ENCODE results near the gene PREX1. TPM values are rescaled to one million over a fixed set of nuclear protein-coding genes. Genes with fewer than 3 reads are reported as not detected.

Gene PREX1
- polyA plus RNA-seq, 1 of the 3 experiments (the other 2 are of a cell fraction): 5.3 TPM

DNA sequence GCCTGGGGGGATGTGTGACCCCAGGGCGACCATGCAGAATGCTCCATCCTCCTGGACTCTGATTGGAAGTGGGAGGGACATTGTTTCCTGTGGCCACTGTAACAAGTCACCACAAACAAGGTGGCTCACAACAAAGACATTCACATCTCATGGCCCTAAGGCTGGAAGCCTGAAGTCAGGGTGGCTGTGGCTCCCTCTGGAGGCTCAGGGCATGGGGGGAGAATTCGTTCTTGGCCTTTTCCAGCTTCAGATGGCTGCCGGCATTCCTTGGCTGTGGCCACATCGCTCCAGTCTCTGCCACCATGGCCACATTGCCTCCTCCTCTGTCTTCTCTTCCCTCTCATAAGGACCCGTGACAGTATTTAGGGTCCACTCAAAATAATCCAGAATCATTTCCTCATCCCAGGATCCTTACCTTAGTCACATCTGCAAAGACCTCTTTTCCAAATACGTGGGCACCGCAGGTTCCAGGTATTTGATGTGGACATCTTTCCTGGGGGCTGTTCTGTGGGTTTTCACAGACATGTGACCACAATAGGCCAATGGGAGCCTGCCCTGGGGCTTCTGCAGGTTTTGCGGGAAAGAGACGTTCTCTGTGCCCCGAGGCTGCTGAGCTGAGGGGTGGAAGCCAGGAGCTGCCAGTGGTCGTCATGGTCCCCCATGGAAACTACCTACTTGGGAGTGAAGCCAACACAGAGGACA lies 249.3 kb downstream of the PREX1 start (continued):
- TF ChIP-seq, protein P1, sequence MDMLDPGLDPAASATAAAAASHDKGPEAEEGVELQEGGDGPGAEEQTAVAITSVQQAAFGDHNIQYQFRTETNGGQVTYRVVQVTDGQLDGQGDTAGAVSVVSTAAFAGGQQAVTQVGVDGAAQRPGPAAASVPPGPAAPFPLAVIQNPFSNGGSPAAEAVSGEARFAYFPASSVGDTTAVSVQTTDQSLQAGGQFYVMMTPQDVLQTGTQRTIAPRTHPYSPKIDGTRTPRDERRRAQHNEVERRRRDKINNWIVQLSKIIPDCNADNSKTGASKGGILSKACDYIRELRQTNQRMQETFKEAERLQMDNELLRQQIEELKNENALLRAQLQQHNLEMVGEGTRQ (IDR thresholded peaks at IDR 0.05; ENCODE audit: borderline replicate concordance, low read depth, low read length): no peak
- TF ChIP-seq TAF1 (IDR thresholded peaks at IDR 0.05; ENCODE audit: borderline replicate concordance, low read depth, low read length): no peak

DNA sequence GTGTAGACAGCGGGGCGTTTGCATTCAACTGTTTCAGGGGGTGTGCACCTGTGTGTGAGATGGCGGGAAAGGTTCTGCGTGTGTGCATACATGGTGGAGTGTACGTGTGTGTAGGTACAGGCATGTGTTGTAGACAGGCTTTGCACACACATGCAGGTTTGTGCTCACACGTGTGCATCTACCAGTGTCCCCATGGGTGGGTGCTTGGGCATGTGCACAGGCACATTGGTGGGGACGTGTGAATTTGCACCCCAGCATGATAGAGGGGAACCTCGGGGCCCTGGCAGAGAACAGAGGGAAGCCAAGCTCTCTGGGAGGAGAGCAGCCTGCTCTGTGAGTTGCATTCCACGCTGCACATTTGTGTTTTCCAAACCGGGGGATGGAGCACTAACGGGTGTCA lies 250.2 kb downstream of the PREX1 start:
- 53% methylated on average over 11 of the region's 11 CpGs for WGBS (ENCODE audit: low lambda C conversion rate)
- no peaks in the 10 kb centered on the region; a peak in 1 of 4 replicates for H3K4me1 ChIP-seq (ENCODE audit: control insufficient read depth in 1 of 2, insufficient read depth in 2 of 2, low read depth in 1 of 2, low read length in 1 of 2)
- H3K4me2 ChIP-seq: no peak overlapping the region
- H3K79me2 ChIP-seq (ENCODE audit: insufficient read depth): no peaks in the 10 kb centered on the region
- H3K9me3 ChIP-seq: no peaks in the 10 kb centered on the region
- no peak overlapping the region for H3K27ac ChIP-seq (ENCODE audit: low read depth in 2 of 2, low read length in 1 of 2)
- no peaks in the 10 kb centered on the region for H3K9me2 ChIP-seq
- DNase-seq: no peak
- TF ChIP-seq FOXJ3 (CRISPR knock-in tag; IDR thresholded peaks at IDR 0.05): no peak
- TF ChIP-seq, protein P2, sequence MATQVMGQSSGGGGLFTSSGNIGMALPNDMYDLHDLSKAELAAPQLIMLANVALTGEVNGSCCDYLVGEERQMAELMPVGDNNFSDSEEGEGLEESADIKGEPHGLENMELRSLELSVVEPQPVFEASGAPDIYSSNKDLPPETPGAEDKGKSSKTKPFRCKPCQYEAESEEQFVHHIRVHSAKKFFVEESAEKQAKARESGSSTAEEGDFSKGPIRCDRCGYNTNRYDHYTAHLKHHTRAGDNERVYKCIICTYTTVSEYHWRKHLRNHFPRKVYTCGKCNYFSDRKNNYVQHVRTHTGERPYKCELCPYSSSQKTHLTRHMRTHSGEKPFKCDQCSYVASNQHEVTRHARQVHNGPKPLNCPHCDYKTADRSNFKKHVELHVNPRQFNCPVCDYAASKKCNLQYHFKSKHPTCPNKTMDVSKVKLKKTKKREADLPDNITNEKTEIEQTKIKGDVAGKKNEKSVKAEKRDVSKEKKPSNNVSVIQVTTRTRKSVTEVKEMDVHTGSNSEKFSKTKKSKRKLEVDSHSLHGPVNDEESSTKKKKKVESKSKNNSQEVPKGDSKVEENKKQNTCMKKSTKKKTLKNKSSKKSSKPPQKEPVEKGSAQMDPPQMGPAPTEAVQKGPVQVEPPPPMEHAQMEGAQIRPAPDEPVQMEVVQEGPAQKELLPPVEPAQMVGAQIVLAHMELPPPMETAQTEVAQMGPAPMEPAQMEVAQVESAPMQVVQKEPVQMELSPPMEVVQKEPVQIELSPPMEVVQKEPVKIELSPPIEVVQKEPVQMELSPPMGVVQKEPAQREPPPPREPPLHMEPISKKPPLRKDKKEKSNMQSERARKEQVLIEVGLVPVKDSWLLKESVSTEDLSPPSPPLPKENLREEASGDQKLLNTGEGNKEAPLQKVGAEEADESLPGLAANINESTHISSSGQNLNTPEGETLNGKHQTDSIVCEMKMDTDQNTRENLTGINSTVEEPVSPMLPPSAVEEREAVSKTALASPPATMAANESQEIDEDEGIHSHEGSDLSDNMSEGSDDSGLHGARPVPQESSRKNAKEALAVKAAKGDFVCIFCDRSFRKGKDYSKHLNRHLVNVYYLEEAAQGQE (IDR thresholded peaks at IDR 0.05; ENCODE audit: low read depth, low read length): no peak
- TF ChIP-seq RCOR1 (IDR thresholded peaks at IDR 0.05; ENCODE audit: low read length): no peak
- TF ChIP-seq RFX5 (IDR thresholded peaks at IDR 0.05; ENCODE audit: low read length): no peak
- no peak overlapping the region for H3K4me3 ChIP-seq (ENCODE audit: low read depth in 2 of 2, low read length in 1 of 2)
- H2AFZ ChIP-seq (ENCODE audit: low read depth): no peak overlapping the region
- H3F3A ChIP-seq (replicated peaks; ENCODE audit: insufficient read depth): no peaks in the 10 kb centered on the region
- H3K27me3 ChIP-seq (ENCODE audit: insufficient read depth): peaks cover 5% of the 10 kb centered on the region; the same call in 1 of the 2 replicates
- H3K36me3 ChIP-seq (replicated peaks in 1 of 2; ENCODE audit: control insufficient read depth in 1 of 2, insufficient read depth in 2 of 2, low read length in 1 of 2): no peaks in the 10 kb centered on the region
- CTCF ChIA-PET: no interaction called here
- no peak overlapping the region for H3K9ac ChIP-seq
- POLR2A ChIA-PET: no interaction called here
- H4K20me1 ChIP-seq (ENCODE audit: insufficient read depth): no peaks in the 10 kb centered on the region

DNA sequence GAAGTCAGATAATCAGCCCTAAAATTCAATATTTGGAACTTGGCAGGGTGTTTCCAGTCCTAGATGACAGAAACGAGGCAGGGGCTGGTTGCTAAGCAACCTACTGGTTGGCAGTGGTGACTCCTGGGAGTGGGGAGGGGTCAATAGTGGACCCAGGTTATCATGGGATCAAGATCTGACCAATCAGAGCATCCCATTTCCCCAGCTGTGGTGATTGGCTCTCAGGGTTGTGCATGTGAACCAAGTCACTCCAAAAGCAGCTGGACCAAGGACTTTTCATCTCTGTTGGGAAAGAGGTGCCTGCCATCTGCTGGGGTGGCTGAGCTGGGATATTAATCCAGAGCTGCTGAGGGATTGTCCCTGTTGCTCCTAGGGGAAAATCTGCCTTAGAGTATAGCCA lies 253.4 kb downstream of the PREX1 start:
- Histone ChIP-seq H3K4me1 (ENCODE audit: control insufficient read depth in 1 of 2, insufficient read depth in 2 of 2, low read depth in 1 of 2, low read length in 1 of 2) (no peaks in the 10 kb centered on the region; a peak in 1 of 4 replicates), H3F3A (replicated peaks; ENCODE audit: insufficient read depth) (no peaks in the 10 kb centered on the region), H2AFZ (ENCODE audit: low read depth) (no peak overlapping the region), H3K9me2 (no peaks in the 10 kb centered on the region), H3K4me2 (no peak overlapping the region), H3K27ac (ENCODE audit: low read depth in 2 of 2, low read length in 1 of 2) (no peak overlapping the region), H3K9ac (no peak overlapping the region), H3K9me3 (no peaks in the 10 kb centered on the region), H4K20me1 (ENCODE audit: insufficient read depth) (no peaks in the 10 kb centered on the region), H3K27me3 (ENCODE audit: insufficient read depth) (no peaks in the 10 kb centered on the region), H3K36me3 (replicated peaks in 1 of 2; ENCODE audit: control insufficient read depth in 1 of 2, insufficient read depth in 2 of 2, low read length in 1 of 2) (no peaks in the 10 kb centered on the region), H3K4me3 (ENCODE audit: low read depth in 2 of 2, low read length in 1 of 2) (no peak overlapping the region), H3K79me2 (ENCODE audit: insufficient read depth) (no peaks in the 10 kb centered on the region)
- CTCF ChIA-PET: interaction anchor here (1.0 to 3.0 kb wide), 4 partner anchors 8 to 790 kb away, joined by 3 to 9 read pairs (median 4); no protein-coding TSS in a partner anchor
- DNase-seq: peak; percentile 63
- WGBS (ENCODE audit: low lambda C conversion rate): 0% methylated on average over 1 of the region's 1 CpG
- POLR2A ChIA-PET: no interaction called here
- TF ChIP-seq RAD21 (IDR thresholded peaks at IDR 0.05; ENCODE audit: low read length): no peak
- no peak for TF ChIP-seq GABPA (IDR thresholded peaks at IDR 0.05; ENCODE audit: low read depth)
- no peak for TF ChIP-seq FOXJ3 (CRISPR knock-in tag; IDR thresholded peaks at IDR 0.05)
- no peak for TF ChIP-seq POLR2AphosphoS5 (IDR thresholded peaks at IDR 0.05; ENCODE audit: low read depth, low read length)
- TF ChIP-seq, protein P3, sequence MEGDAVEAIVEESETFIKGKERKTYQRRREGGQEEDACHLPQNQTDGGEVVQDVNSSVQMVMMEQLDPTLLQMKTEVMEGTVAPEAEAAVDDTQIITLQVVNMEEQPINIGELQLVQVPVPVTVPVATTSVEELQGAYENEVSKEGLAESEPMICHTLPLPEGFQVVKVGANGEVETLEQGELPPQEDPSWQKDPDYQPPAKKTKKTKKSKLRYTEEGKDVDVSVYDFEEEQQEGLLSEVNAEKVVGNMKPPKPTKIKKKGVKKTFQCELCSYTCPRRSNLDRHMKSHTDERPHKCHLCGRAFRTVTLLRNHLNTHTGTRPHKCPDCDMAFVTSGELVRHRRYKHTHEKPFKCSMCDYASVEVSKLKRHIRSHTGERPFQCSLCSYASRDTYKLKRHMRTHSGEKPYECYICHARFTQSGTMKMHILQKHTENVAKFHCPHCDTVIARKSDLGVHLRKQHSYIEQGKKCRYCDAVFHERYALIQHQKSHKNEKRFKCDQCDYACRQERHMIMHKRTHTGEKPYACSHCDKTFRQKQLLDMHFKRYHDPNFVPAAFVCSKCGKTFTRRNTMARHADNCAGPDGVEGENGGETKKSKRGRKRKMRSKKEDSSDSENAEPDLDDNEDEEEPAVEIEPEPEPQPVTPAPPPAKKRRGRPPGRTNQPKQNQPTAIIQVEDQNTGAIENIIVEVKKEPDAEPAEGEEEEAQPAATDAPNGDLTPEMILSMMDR (IDR thresholded peaks at IDR 0.05): no peak
- no peak for TF ChIP-seq EP300 (IDR thresholded peaks at IDR 0.05; ENCODE audit: borderline replicate concordance in 1 of 2, low read depth in 1 of 2, low read length in 1 of 2)
- TF ChIP-seq FOXM1 (IDR thresholded peaks at IDR 0.05; ENCODE audit: low read depth): no peak
- TF ChIP-seq GATA2 (CRISPR knock-in tag; IDR thresholded peaks at IDR 0.05): no peak
- TF ChIP-seq, protein P4, sequence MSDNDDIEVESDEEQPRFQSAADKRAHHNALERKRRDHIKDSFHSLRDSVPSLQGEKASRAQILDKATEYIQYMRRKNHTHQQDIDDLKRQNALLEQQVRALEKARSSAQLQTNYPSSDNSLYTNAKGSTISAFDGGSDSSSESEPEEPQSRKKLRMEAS (IDR thresholded peaks at IDR 0.05; ENCODE audit: low read depth): no peak
- no peak for TF ChIP-seq TCF12 (IDR thresholded peaks at IDR 0.05)
- TF ChIP-seq, protein P5, sequence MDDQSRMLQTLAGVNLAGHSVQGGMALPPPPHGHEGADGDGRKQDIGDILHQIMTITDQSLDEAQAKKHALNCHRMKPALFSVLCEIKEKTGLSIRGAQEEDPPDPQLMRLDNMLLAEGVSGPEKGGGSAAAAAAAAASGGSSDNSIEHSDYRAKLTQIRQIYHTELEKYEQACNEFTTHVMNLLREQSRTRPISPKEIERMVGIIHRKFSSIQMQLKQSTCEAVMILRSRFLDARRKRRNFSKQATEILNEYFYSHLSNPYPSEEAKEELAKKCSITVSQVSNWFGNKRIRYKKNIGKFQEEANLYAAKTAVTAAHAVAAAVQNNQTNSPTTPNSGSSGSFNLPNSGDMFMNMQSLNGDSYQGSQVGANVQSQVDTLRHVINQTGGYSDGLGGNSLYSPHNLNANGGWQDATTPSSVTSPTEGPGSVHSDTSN (IDR thresholded peaks at IDR 0.05): no peak
- no peak for TF ChIP-seq NRF1 (IDR thresholded peaks at IDR 0.05; ENCODE audit: low read depth, low read length)
- no peak for TF ChIP-seq CHD2 (IDR thresholded peaks at IDR 0.05; ENCODE audit: low read length, partially characterized antibody)
